Activated CD4-positive, CD25-positive, alpha-beta regulatory T cell (primary cell): ENCODE data around the gene C2orf92.

ENCODE experiments used
- DNase-seq, 4 experiments: peaks; one replicate each; lab custom pipeline; 2025; lab: John Stamatoyannopoulos, UW

The C2orf92 gene

DNA sequence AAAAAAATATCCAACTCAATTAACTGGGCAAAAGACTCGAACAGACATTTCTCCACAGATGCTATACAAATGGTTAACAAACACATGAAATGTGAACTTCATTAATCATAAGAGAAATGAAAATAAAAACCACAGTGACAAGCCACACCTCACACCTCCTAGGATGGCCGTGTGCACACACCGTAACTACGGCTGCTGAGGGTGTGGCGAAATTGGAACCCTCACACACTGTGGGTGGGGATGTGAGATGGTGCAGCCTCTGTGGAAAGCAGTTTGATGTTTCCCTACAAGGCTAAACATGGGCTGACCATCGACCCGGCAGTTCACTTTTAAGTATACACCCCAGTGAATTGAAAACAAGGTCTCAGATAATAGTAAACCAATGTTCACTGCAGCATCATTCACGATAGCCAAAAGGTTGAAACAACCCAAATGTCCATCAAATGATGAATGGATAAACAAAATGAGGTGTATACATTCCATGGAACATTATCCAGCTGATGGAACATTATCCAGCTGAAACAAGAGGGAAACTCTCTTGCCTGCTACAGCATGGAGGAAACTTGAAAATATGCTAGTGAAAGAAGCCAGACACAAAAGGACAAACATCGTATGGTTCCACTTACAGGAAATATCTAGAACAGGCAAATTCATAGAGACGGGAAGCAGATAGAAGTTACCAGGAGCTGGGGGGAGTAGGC, 76.1 kb downstream of the C2orf92 start:
- no peak for DNase-seq

DNA sequence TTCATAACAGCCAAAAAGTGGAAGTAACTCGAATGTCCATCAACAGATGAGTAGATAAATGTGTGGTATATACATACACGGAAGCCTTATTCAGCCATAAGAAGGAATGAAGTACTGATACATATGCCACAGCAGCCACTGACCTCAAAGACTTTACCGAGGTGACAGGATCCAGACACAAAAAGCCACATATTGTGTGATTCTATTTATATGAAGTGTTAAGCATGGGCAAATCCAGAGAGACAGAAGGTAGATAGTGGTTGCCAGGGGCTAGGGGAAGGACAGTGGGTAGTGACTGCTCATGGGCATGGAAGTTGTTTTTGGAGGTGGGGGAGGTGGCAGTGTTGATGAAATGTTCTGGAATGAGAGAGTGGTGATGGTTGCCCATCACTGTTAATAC, 77.8 kb downstream of the C2orf92 start:
- DNase-seq, result no peak

DNA sequence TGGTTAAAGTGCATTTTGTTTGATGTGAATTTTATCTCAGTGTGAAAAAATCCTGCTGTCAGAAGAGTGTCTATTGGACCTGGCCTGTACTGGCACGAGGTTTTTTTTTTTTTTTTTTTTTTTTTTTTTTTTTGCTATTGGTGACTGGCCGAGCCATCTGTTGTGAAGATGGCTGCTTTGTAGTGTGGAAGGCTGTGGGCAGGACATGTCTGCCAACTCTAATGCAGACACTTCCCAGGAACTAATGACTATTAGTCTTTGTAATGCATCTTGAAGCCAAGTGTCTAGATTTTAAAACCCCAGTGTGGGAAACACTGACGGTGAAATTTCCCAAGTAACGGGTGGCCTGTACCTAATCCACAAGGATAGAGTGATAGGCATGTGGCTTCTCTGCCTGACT, 78.2 kb downstream of the C2orf92 start:
- no peak for DNase-seq

DNA sequence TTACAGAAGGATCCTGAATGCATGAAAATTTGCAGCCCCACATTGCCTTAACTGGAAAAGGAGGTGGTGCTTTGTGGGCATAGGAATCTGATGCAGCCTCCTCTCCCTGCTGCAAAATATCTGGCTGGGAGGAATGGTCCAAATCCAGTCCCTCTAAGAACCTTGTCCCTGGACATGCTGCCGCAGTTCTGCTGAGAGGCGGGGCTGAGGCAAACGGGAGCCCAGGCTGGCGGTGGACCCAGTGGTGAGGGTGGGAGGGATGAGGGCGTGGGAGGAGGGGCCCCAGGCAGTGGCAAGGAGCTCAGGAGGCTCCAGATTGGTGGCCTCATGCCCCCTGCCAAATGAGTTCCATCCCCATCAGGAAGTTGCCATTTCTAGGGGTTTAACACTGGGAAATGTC, 80.1 kb downstream of the C2orf92 start:
- DNase-seq, result no peak

DNA sequence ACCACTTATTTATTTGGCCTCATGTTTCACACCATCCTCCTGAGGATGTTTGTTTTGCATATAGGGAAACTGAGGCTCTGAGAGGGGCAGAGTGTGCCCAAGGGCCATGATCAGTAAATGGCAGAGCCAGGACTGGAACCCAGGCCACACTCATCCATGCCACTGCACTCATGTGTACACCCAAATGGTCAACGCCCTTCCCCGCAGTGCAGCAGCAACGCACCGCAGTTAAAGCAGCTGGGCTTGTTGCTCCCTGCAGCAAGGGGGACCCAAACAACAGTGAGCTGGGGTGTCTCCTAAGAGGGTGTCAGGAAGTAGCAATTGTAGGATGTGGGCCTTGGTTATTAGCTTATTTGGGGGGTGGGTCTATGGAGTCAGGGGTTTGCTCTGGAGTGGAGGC, 80.5 kb downstream of the C2orf92 start:
- DNase-seq, result no peak

DNA sequence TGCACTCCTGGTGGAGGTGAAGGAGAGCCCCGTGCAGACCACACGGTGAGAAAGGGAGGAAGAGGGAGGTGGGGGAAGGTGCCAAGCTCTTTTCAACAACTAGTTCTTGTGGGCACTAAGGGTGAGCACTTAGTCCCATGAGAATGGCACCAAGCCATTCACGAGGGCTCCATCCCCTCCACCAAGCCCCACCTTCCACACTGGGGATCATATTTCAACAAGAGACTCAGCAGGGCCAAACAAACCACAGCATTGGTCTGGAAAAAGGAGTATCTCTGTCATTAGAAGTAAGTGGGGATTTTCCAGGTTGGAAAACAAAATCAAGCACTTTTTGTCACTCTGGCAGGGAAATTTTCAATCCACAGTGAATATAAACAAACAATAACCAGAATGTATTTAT, 82.2 kb downstream of the C2orf92 start:
- DNase-seq, result no peak
